ENCODE data around the gene HBB. TPM values are rescaled to one million over a fixed set of nuclear protein-coding genes. Genes with fewer than 3 reads are reported as not detected.
"Not testable (repeated sequence)": the region's sequence is repeated elsewhere in the genome, so short reads cannot be mapped to it uniquely, and the experiment has no call there.

Gene HBB
- polyA plus RNA-seq, 12 donors, result 100 to 1,375 (median 373) TPM; not detected in 1

DNA sequence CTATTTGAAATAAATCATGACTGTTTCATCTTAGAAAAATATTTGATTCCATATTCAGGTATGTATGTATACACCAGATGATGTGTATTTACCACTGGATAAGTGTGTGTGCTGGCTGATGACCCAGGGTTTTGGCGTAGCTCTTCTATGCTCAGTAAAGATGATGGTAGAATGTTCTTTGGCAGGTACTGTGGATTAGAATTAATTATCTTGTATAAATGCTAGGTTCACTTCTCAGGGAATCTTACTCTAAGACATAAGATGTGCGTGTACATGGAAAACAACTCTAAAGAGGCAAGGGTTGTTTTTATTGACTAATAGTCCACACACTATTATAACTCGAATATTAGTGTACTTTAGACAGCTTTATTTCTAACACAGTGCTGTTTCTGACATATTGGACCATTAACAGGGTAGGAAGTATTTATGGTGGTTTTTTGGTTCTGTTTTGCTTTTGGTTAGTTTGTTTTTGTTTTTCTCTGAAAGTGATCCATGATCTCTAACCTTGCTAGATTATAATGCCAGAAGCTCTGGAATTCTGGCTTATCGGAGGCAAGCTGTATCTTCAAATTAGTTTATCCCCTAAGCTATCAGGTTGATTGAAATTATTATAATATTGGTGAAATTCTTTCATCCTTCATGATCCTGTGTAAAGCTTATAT lies 23.8 kb upstream of the HBB start:
- no peak for DNase-seq

DNA sequence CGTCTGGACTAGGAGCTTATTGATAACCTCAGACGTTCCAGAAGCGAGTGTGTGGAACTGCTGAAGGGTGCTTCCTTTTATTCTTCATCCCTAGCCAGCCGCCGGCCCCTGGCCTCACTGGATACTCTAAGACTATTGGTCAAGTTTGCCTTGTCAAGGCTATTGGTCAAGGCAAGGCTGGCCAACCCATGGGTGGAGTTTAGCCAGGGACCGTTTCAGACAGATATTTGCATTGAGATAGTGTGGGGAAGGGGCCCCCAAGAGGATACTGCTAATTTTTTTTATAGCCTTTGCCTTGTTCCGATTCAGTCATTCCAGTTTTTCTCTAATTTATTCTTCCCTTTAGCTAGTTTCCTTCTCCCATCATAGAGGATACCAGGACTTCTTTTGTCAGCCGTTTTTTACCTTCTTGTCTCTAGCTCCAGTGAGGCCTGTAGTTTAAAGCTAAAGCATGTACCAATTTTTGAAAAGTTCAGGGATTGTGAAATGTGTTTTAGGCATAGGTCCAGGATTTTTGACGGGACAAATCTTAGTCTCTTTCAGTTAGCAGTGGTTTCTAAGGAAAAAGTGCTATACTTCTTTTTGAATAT lies 23.0 kb upstream of the HBB start, which contains the start of gene HBG1:
Gene HBG1 (minus strand): TSS at position 51 of the 590 bp plus-strand sequence. CDS start 53 bp downstream, outside the sequence.
- not testable (repeated sequence) for DNase-seq

DNA sequence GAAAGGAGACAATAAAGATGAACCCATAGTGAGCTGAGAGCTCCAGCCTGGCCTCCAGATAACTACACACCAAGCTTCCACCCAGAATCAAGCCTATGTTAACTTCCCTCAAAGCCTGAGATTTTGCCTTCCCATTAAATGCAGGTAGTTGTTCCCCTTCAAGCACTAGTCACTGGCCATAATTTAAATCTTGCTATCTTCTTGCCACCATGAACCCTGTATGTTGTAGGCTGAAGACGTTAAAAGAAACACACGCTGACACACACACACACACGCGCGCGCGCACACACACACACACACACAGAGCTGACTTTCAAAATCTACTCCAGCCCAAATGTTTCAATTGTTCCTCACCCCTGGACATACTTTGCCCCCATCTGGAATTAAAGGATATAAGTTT lies 21.6 kb upstream of the HBB start:
- not testable (repeated sequence) for DNase-seq

DNA sequence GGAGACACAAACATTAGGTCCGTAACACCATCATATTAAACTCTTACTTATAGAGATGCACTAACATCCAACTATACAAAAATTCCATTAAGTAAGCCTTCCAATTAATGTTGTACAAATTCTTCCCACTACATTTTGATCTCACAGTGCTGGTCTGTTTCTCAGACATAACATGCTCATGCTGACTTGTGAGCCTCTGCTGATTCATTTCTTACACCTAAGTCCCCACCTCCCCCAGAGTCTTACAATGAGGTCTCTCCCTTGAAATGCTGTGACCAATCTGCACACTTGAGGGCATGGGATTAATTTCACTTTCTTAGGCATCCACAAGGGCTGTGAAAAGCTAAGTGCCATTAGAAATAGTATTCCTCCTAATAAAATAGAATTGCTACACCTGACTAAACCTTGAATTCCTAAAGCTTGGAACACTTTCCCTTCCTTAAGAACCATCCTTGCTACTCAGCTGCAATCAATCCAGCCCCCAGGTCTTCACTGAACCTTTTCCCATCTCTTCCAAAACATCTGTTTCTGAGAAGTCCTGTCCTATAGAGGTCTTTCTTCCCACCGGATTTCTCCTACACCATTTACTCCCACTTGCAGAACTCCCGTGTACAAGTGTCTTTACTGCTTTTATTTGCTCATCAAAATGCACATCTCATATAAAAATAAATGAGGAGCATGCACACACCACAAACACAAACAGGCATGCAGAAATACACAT lies 20.8 kb upstream of the HBB start:
- DNase-seq, result no peak

DNA sequence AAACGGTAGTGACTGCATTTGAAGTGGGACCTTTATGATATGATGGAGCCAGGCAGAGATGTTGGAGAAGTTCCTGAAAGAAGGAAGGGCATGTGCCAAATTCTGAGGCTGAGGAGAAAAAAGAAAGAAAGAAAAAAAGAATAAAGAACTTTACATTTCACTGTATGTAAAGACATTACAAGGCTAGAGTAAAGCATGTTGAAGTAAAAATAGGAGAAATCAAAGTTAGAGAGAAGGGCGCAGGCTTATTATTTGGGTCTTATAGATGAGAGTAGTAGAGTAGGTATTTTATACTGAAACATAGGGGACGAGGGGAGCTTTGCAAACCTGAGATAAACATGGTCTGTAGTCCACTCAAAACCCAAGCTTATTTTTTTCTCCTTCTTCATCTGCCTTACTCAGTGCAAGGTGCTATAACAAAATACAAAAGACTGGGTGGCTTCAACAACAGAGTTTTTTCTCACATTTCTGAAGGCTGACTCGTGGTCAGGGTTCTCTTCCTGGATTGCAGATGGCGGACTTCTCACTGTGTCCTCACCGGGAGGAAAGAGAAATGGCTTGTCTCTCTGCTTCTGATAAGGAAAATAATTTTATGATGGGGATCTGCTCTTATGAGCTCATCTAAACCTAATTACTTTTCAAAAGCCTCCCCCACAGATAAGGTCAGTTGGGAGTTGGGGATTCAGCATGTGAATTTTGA lies 20.1 kb upstream of the HBB start:
- no peak for DNase-seq

DNA sequence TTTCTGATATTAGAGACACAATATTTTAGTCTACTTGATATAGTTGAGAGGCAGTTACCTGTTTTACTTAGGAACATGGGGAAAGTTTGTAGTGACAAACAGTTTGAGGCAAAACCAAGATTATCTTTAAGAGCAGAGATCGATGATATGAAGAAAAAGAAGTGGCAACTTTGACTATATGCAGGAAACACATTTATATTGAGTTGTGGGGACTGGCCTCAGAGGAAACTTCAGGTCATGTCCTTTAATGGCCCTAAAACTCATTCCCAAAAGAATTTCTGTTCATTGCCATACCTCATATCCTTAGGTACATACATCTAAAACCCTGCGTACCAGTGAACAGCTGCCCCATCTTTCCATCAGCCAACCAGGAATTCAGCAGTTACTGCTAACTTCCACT lies 18.3 kb upstream of the HBB start:
- DNase-seq, result no peak

DNA sequence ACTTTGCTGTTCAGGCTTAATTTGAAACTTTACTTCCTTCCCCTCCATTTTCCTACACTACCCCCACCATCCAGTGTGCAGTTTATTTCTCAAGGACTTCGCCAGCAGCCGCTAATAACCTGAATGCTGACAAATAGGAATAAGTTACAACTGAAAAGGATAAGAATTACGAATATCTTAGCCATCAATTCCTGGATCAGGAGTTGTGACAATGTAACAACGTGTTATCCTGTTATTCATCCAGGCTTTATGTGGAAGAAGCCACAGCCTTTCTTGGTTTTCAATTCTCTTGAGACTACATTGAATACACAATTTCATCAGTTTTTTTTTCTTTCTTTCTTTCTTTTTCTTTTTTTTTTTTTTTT lies 16.9 kb upstream of the HBB start:
- DNase-seq, result no peak

DNA sequence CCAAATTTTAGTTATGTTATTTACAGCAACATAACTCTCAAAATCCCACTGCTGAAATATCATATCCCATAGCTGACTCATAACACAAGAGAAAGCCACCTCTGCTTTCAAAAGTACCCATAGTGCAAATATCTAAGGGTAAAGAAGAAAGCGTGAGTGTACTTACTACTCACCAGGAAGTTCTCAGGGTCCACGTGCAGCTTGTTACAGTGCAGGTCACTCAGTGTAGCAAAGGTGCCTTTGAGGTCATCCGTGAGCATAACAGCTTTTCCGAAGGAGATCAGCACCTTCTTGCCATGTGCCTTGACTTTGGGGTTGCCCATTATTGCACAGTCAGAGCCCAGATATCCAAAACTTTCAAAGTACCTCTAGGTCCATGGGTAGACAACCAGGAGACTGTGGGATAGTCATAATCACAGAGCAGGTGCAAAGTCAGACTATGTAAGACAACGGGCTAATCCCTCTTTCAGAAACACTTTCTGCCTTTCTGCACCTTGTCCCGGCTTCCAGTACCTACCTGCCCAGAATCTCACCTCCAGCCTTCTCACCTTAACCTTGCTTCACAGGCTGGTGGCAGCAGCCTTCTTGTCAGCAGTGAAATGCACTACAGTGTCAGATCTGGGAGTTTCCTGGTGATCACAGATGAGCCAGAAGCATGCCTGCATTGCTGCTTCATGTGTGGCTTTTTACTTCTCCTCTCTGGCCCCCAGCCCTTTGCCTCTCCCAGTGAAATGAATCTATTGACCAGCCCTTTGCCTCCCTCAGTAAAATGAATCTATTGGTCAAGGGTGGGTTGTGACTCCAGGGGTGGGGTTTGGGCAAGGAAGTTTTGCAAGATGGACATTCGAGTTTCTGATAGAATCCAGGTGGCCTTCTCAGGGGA lies 16.3 kb upstream of the HBB start:
- no peak for DNase-seq

DNA sequence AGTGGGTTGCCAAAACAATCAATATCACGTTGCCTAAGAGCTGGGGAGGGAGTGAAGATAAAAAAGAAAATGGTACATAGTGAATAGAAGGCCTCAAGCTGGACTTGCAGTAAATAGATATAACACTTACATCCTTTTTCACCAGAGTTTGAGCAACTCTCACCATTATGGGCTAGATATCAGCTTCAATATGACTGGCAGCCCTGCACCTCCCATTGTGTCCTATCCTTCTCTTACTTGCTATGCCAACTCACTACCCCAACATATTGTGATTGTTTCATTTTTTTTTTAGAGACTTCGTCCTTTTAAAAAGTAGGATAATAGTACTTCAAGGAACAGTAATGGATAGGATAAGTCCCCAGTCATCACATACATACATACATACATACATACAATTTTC lies 15.3 kb upstream of the HBB start:
- DNase-seq, result no peak

DNA sequence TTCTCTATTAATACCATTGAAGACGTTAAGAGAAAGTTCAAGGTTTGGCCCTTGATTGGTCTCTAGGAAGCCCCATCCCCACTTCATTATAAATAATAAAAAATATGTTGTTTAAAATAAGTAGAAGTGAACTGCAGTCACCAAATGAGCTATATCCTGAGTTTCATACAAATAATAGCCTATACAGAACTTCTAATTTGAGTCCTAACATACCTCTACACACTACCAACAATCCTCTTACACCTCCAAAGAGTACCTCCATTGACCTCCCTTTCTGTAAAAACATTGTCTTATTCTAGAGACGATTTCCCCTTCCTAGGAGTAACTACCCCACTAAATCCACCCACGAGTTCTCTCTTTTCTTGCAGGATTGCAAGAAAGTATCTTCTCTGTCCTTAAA lies 14.6 kb upstream of the HBB start:
- DNase-seq, result no peak

DNA sequence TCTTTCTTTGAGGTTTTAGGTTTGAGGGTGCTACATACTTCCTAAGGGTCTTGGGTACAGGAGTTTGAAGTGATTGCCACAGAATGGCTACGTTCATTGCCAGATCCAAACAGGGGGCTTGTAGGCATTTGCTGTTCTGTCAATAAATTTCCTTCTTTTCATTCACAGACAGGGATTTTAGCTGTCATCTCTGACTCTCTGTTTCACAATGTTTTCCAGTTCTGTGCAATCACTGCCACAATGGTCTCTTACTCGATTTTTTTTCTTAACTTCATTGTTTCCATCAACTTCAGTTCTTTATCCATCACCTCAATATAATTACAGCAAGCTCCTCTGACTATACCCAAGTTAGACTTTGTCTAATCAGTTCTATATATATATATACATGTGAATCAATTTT lies 13.6 kb upstream of the HBB start:
- no peak for DNase-seq

DNA sequence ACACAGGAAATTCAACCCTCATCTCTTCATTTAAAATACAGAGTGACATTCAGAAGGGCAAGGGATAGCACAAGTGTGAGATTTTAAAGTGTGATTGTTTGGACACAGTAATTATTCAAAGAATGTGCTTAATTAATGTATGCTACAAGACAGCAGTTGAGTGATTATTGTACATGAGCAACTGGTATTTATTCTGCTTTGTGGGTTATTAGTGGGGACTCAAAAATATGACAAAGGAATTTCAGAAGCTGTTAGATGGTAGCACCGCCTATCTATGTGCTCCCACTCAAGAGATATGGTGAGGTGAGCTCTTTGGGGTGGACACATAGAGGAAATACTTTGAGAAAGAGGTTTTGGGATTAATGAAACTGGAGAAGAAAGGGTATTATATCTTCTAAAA lies 13.2 kb upstream of the HBB start:
- no peak for DNase-seq

DNA sequence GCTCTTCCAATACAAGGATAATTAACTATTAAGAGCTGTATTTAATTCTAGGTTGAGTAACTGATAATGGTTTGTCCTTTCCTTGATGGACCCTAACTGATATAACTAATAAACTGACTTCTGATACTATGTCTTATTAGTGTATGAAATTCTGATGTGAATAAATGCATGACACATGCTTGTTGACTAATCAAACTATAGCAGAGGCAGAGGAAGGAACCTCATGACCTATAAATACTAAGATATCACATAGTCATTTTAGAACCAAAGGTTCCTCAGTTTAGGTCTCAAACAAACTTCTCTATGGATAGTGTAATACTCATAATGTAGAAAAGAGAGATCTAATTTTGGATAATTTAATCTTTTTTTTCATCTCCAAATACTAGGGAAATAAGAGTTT lies 12.2 kb upstream of the HBB start:
- DNase-seq, result no peak

DNA sequence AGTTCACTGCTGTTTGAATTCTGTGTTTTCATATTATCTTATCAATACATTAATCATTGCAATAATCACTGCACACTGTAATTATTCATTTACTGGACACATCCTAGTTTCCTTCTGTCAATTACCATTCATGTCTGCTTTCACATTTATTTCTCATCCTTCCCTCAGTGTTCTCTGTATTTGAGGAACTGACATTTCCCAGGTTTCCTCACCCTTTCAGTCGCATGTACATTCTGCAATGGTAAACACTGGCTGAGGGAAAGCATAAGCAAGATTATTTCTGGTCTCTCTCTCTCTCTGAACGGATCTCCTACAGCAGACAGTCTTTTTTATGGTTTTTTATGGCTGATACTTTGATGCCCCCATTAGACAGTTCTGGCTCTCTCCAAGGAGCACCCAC lies 11.6 kb upstream of the HBB start:
- no peak for DNase-seq

DNA sequence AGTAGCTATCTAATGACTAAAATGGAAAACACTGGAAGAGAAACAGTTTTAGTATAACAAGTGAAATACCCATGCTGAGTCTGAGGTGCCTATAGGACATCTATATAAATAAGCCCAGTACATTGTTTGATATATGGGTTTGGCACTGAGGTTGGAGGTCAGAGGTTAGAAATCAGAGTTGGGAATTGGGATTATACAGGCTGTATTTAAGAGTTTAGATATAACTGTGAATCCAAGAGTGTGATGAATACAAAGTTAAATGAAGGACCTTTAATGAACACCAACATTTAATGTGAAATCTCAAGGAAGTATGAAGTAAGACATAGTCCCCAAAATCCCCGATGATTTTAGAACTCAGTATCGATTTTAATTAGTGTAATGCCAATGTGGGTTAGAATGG lies 10.5 kb upstream of the HBB start:
- DNase-seq, result no peak

DNA sequence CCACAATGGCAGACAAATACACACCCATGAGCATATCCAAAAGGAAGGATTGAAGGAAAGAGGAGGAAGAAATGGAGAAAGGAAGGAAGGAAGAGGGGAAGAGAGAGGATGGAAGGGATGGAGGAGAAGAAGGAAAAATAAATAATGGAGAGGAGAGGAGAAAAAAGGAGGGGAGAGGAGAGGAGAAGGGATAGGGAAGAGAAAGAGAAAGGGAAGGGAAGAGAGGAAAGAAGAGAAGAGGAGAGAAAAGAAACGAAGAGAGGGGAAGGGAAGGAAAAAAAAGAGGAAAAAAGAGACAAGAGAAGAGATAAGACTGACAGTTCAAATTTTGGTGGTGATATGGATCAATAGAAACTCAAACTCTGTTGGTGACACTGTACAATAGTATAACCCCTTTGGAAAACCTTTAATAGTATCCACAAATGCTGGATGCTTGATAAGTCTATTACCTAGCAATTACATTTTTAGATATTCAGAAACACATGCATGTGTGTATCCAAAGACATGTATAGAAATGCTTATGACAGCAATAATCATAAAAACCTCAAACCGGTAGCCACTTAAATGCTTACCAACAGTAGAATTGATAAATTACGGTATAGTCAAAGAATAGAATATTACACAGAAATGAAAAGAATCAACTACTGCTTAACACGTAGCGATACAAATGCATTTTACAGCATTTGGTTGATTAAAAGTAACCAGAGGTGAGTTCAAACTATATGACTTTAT lies 8.7 kb upstream of the HBB start:
- DNase-seq, result no peak

DNA sequence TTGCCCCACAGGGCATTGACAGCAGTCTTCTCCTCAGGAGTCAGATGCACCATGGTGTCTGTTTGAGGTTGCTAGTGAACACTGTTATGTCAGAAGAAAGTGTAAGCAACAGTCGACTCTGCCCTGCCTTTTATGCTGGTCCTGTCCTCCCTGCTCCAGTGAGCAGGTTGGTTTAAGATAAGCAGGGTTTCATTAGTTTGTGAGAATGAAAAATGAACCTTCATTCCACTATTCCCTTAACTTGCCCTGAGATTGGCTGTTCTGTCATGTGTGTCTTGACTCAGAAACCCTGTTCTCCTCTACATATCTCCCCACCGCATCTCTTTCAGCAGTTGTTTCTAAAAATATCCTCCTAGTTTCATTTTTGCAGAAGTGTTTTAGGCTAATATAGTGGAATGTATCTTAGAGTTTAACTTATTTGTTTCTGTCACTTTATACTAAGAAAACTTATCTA lies 7.5 kb upstream of the HBB start, which contains the start of gene HBD:
Gene HBD (minus strand): TSS at position 103 of the 454 bp plus-strand sequence. CDS start 50 bp downstream, at position 53.
- no peak for DNase-seq

DNA sequence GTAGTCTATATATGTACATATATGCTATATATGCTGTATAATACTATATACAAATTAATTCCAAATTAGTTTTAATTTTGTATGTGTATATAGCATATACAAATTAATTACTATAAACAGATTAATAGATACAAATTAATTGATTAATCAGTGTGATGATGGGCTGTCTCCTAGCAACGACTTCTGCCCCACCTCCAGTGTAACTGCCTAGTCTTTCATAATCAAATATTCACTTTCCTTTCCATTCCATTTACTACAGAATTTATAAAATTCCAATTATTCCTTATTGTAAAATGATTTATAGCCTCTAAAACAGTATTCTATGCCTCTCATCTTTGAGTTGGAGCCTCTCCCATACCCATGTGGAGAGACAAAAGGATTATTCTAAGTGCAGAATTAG lies 6.4 kb upstream of the HBB start:
- no peak for DNase-seq

DNA sequence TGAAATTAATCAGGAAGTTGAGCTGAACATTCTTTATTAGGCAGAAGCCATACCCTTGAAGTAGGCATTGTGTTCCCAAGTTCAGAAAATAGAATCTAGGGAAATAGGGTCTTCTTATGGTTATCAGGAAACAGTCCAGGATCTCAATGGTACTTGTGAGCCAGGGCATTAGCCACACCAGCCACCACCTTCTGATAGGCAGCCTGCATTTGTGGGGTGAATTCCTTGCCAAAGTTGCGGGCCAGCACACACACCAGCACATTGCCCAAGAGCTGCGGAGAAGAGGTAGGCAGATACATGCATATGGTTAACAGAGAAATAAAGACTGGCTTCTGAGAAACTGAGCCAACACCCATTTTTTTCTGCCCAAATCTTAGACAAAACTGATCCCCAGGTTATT lies 6.0 kb upstream of the HBB start:
- no peak for DNase-seq

DNA sequence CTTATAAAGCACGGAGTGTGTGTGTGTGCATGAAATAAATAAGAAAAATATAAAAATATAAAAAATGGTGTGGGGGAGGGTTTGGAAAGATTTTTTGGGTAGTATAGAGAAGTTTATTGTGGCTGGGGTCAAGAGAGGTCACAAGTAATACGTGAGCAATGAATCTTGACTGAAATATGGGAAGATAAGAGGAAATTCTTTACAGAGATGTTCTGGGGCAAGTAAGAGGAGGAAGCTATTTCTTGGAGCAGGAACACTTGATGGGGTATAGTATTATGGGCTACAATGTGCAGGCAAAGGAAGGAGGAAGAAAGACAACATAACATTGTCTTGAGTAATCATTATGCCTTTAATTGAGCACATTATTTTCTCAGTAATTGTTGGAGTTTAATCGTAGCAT lies 5.3 kb upstream of the HBB start:
- DNase-seq, result no peak

DNA sequence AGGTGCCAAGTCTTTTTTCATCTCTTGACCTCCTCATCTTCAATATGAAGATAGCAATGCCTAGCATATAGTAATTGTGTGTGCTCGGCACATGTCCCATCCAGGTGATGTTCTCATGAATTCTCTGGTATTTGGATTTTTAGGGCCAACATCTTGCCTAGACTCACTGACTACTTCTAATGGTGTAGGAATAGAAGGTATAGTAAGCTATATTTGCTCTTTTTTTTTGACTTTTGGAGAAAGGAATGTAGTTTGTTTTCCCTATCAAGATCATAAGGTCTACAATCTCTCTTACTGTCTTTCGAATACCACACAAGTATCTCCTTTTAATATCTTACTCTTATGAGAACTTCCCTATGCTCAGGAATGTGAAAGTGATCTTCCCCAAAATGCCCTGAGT lies 4.2 kb upstream of the HBB start:
- DNase-seq, result no peak
